Measurements from ENCODE around the gene CLDN4.
"Not testable (repeated sequence)": the region's sequence is repeated elsewhere in the genome, so short reads cannot be mapped to it uniquely, and the experiment has no call there.

The CLDN4 gene

GRCh38 chr7:73831834-73832651, 1.2 kb downstream of the CLDN4 start:
- Histone ChIP-seq H3K27ac (ENCODE audit: low read depth, low read length) (peak overlapping the region; percentile 98), H3K4me3 (ENCODE audit: low read depth in 1 of 2, low read length in 2 of 2) (peak overlapping the region; percentile 90 to 92), H3K9ac (ENCODE audit: low read depth in 1 of 2, low read length in 2 of 2) (peak overlapping the region; percentile 99)

GRCh38 chr7:73832806-73833205, 2.0 kb downstream of the CLDN4 start:
- Histone ChIP-seq H3K9me3 (ENCODE audit: control insufficient read depth in 1 of 2, low read length in 2 of 2) (no peaks in the 10 kb centered on the region), H3K27ac (ENCODE audit: low read depth, low read length) (peak overlapping the region; percentile 70), H3K9ac (ENCODE audit: low read depth in 1 of 2, low read length in 2 of 2) (peak overlapping the region; percentile 54 to 99), H3K36me3 (ENCODE audit: control insufficient read depth in 1 of 2, insufficient read depth in 2 of 2, low read length in 2 of 2) (peaks cover 0 to 3% of the 10 kb centered on the region in 2 donors), H3K27me3 (ENCODE audit: control insufficient read depth in 1 of 2, insufficient read depth in 2 of 2, low read length in 2 of 2) (no peaks in the 10 kb centered on the region), H3K4me3 (ENCODE audit: low read depth in 1 of 2, low read length in 2 of 2) (peak overlapping the region; percentile 90 to 92), H3K4me1 (ENCODE audit: control insufficient read depth in 1 of 2, insufficient read depth in 2 of 2, low read length in 2 of 2) (peaks cover 16 to 29% of the 10 kb centered on the region in 2 donors)

More at GRCh38 chr7:73831834-73832651, 1.2 kb downstream of the CLDN4 start:
- Histone ChIP-seq H3K27me3 (ENCODE audit: control insufficient read depth in 1 of 2, insufficient read depth in 2 of 2, low read length in 2 of 2) (no peaks in the 10 kb centered on the region), H3K9me3 (ENCODE audit: control insufficient read depth in 1 of 2, low read length in 2 of 2) (no peaks in the 10 kb centered on the region), H3K4me1 (ENCODE audit: control insufficient read depth in 1 of 2, insufficient read depth in 2 of 2, low read length in 2 of 2) (peaks cover 24 to 36% of the 10 kb centered on the region in 2 donors), H3K36me3 (ENCODE audit: control insufficient read depth in 1 of 2, insufficient read depth in 2 of 2, low read length in 2 of 2) (peaks cover 0 to 3% of the 10 kb centered on the region in 2 donors)

- Histone ChIP-seq H3K4me3 (ENCODE audit: low read depth in 1 of 2, low read length in 2 of 2) (peak overlapping the region; percentile 90 to 92), H3K27me3 (ENCODE audit: control insufficient read depth in 1 of 2, insufficient read depth in 2 of 2, low read length in 2 of 2) (no peaks in the 10 kb centered on the region), H3K4me1 (ENCODE audit: control insufficient read depth in 1 of 2, insufficient read depth in 2 of 2, low read length in 2 of 2) (peaks cover 16 to 24% of the 10 kb centered on the region in 2 donors), H3K9me3 (ENCODE audit: control insufficient read depth in 1 of 2, low read length in 2 of 2) (no peaks in the 10 kb centered on the region), H3K9ac (ENCODE audit: low read depth in 1 of 2, low read length in 2 of 2) (peak overlapping the region; percentile 54 to 99), H3K36me3 (ENCODE audit: control insufficient read depth in 1 of 2, insufficient read depth in 2 of 2, low read length in 2 of 2) (peaks cover 0 to 3% of the 10 kb centered on the region in 2 donors), H3K27ac (ENCODE audit: low read depth, low read length) (peak overlapping the region; percentile 70)
Measured at GRCh38 chr7:73833251-73833919, 2.6 kb downstream of the CLDN4 start.

- Histone ChIP-seq H3K27me3 (ENCODE audit: control insufficient read depth in 1 of 2, insufficient read depth in 2 of 2, low read length in 2 of 2) (no peaks in the 10 kb centered on the region), H3K36me3 (ENCODE audit: control insufficient read depth in 1 of 2, insufficient read depth in 2 of 2, low read length in 2 of 2) (peaks cover 0 to 3% of the 10 kb centered on the region in 2 donors), H3K4me3 (ENCODE audit: low read depth in 1 of 2, low read length in 2 of 2) (no peak overlapping the region), H3K9me3 (ENCODE audit: control insufficient read depth in 1 of 2, low read length in 2 of 2) (no peaks in the 10 kb centered on the region), H3K27ac (ENCODE audit: low read depth, low read length) (no peak overlapping the region), H3K9ac (ENCODE audit: low read depth in 1 of 2, low read length in 2 of 2) (no peak overlapping the region), H3K4me1 (ENCODE audit: control insufficient read depth in 1 of 2, insufficient read depth in 2 of 2, low read length in 2 of 2) (peaks cover 6 to 12% of the 10 kb centered on the region in 2 donors)
Measured at GRCh38 chr7:73834626-73835191, 3.9 kb downstream of the CLDN4 start.

- H3K36me3 ChIP-seq (ENCODE audit: control insufficient read depth in 1 of 2, insufficient read depth in 2 of 2, low read length in 2 of 2): not testable (repeated sequence)
Measured at GRCh38 chr7:73837167-73837566, 6.4 kb downstream of the CLDN4 start.

GRCh38 chr7:73838642-73839041, 7.8 kb downstream of the CLDN4 start:
- Histone ChIP-seq H3K27ac (ENCODE audit: low read depth, low read length) (no peak overlapping the region), H3K27me3 (ENCODE audit: control insufficient read depth in 1 of 2, insufficient read depth in 2 of 2, low read length in 2 of 2) (no peaks in the 10 kb centered on the region), H3K36me3 (ENCODE audit: control insufficient read depth in 1 of 2, insufficient read depth in 2 of 2, low read length in 2 of 2) (no peaks in the 10 kb centered on the region), H3K4me1 (ENCODE audit: control insufficient read depth in 1 of 2, insufficient read depth in 2 of 2, low read length in 2 of 2) (peaks cover 5 to 13% of the 10 kb centered on the region in 2 donors), H3K4me3 (ENCODE audit: low read depth in 1 of 2, low read length in 2 of 2) (no peak overlapping the region), H3K9ac (ENCODE audit: low read depth in 1 of 2, low read length in 2 of 2) (no peak overlapping the region), H3K9me3 (ENCODE audit: control insufficient read depth in 1 of 2, low read length in 2 of 2) (no peaks in the 10 kb centered on the region)

More at GRCh38 chr7:73837167-73837566, 6.4 kb downstream of the CLDN4 start:
- H3K27ac ChIP-seq (ENCODE audit: low read depth, low read length); H3K27me3 ChIP-seq (ENCODE audit: control insufficient read depth in 1 of 2, insufficient read depth in 2 of 2, low read length in 2 of 2); H3K9me3 ChIP-seq (ENCODE audit: control insufficient read depth in 1 of 2, low read length in 2 of 2); H3K4me3 ChIP-seq (ENCODE audit: low read depth in 1 of 2, low read length in 2 of 2); H3K9ac ChIP-seq (ENCODE audit: low read depth in 1 of 2, low read length in 2 of 2): not testable (repeated sequence)
- peaks cover 10 to 16% of the 10 kb centered on the region in 2 donors for H3K4me1 ChIP-seq (ENCODE audit: control insufficient read depth in 1 of 2, insufficient read depth in 2 of 2, low read length in 2 of 2)

- H3K36me3 ChIP-seq (ENCODE audit: control insufficient read depth in 1 of 2, insufficient read depth in 2 of 2, low read length in 2 of 2): no peaks in the 10 kb centered on the region
- H3K4me1 ChIP-seq (ENCODE audit: control insufficient read depth in 1 of 2, insufficient read depth in 2 of 2, low read length in 2 of 2): peaks cover 5 to 12% of the 10 kb centered on the region in 2 donors
- no peaks in the 10 kb centered on the region for H3K9me3 ChIP-seq (ENCODE audit: control insufficient read depth in 1 of 2, low read length in 2 of 2)
- H3K9ac ChIP-seq (ENCODE audit: low read depth in 1 of 2, low read length in 2 of 2): no peak overlapping the region
- H3K27me3 ChIP-seq (ENCODE audit: control insufficient read depth in 1 of 2, insufficient read depth in 2 of 2, low read length in 2 of 2): no peaks in the 10 kb centered on the region
- no peak overlapping the region for H3K4me3 ChIP-seq (ENCODE audit: low read depth in 1 of 2, low read length in 2 of 2)
- no peak overlapping the region for H3K27ac ChIP-seq (ENCODE audit: low read depth, low read length)
Measured at GRCh38 chr7:73839290-73839689, 8.5 kb downstream of the CLDN4 start.

GRCh38 chr7:73839743-73840714, 9.2 kb downstream of the CLDN4 start:
- Histone ChIP-seq H3K36me3 (ENCODE audit: control insufficient read depth in 1 of 2, insufficient read depth in 2 of 2, low read length in 2 of 2) (no peaks in the 10 kb centered on the region), H3K9ac (ENCODE audit: low read depth in 1 of 2, low read length in 2 of 2) (no peak overlapping the region), H3K27me3 (ENCODE audit: control insufficient read depth in 1 of 2, insufficient read depth in 2 of 2, low read length in 2 of 2) (no peaks in the 10 kb centered on the region), H3K4me1 (ENCODE audit: control insufficient read depth in 1 of 2, insufficient read depth in 2 of 2, low read length in 2 of 2) (peaks cover 5 to 12% of the 10 kb centered on the region in 2 donors), H3K9me3 (ENCODE audit: control insufficient read depth in 1 of 2, low read length in 2 of 2) (no peaks in the 10 kb centered on the region), H3K4me3 (ENCODE audit: low read depth in 1 of 2, low read length in 2 of 2) (no peak overlapping the region), H3K27ac (ENCODE audit: low read depth, low read length) (no peak overlapping the region)

GRCh38 chr7:73840715-73841379, 10.1 kb downstream of the CLDN4 start:
- Histone ChIP-seq H3K4me1 (ENCODE audit: control insufficient read depth in 1 of 2, insufficient read depth in 2 of 2, low read length in 2 of 2) (peaks cover 5 to 12% of the 10 kb centered on the region in 2 donors), H3K9me3 (ENCODE audit: control insufficient read depth in 1 of 2, low read length in 2 of 2) (no peaks in the 10 kb centered on the region), H3K27ac (ENCODE audit: low read depth, low read length) (no peak overlapping the region), H3K36me3 (ENCODE audit: control insufficient read depth in 1 of 2, insufficient read depth in 2 of 2, low read length in 2 of 2) (no peaks in the 10 kb centered on the region), H3K9ac (ENCODE audit: low read depth in 1 of 2, low read length in 2 of 2) (no peak overlapping the region), H3K4me3 (ENCODE audit: low read depth in 1 of 2, low read length in 2 of 2) (no peak overlapping the region), H3K27me3 (ENCODE audit: control insufficient read depth in 1 of 2, insufficient read depth in 2 of 2, low read length in 2 of 2) (no peaks in the 10 kb centered on the region)

All from duodenal mucosa (tissue), 2 donors.